GM18870 (cell line): ENCODE data around the gene PRICKLE2.

Experiments
- ATAC-seq: cut with Tn5 transposase; IDR thresholded peaks from one replicate; pipeline ENCODE4 v1.9.1; 2021; ENCODE audit warnings: moderate library complexity; ENCODE audit not compliant: unreplicated experiment

PRICKLE2 gene

GRCh38 chr3:64054488-64054887 is 170.8 kb downstream of the PRICKLE2 start:
- no peak for ATAC-seq

GRCh38 chr3:64053581-64053980 is 171.7 kb downstream of the PRICKLE2 start:
- no peak for ATAC-seq

GRCh38 chr3:64053117-64053516 is 172.1 kb downstream of the PRICKLE2 start:
- ATAC-seq, result no peak

GRCh38 chr3:64049832-64050231 is 175.4 kb downstream of the PRICKLE2 start:
- no peak for ATAC-seq

GRCh38 chr3:64049136-64049535 is 176.1 kb downstream of the PRICKLE2 start:
- ATAC-seq, result no peak

- no peak for ATAC-seq
Measured at GRCh38 chr3:64048631-64049061, 176.6 kb downstream of the PRICKLE2 start.

GRCh38 chr3:64047787-64048186 is 177.5 kb downstream of the PRICKLE2 start:
- ATAC-seq, result no peak

- no peak for ATAC-seq
Measured at GRCh38 chr3:64046996-64047594, 178.2 kb downstream of the PRICKLE2 start.

GRCh38 chr3:64046592-64046991 is 178.7 kb downstream of the PRICKLE2 start:
- no peak for ATAC-seq

GRCh38 chr3:64042952-64043351 is 182.3 kb downstream of the PRICKLE2 start:
- no peak for ATAC-seq
